ENCODE data around the gene XPO4.
"Not testable (repeated sequence)": the region's sequence is repeated elsewhere in the genome, so short reads cannot be mapped to it uniquely, and the experiment has no call there.

The XPO4 gene

GRCh38 chr13:20902438-20903163 is at the start of gene XPO4:
XPO4 (minus strand) TSS chr13:20902746; CDS start chr13:20902738, 8 bp downstream.
- Histone ChIP-seq H3K9me3 (ENCODE audit: control insufficient read depth, insufficient read depth, low read length) (no peaks in the 10 kb centered on the region), H3K36me3 (ENCODE audit: insufficient read depth, low read length) (no peaks in the 10 kb centered on the region), H3K9ac (ENCODE audit: low read depth, low read length) (peak within 1 kb of the TSS; percentile 67), H3K4me1 (ENCODE audit: insufficient read depth, low read length) (no peaks in the 10 kb centered on the region)

GRCh38 chr13:20948001-20948400 is 45.5 kb upstream of the XPO4 start:
- not testable (repeated sequence) for H3K9ac ChIP-seq (ENCODE audit: low read depth, low read length); H3K36me3 ChIP-seq (ENCODE audit: insufficient read depth, low read length); H3K4me1 ChIP-seq (ENCODE audit: insufficient read depth, low read length); H3K9me3 ChIP-seq (ENCODE audit: control insufficient read depth, insufficient read depth, low read length)

GRCh38 chr13:20945952-20946383 is 43.4 kb upstream of the XPO4 start:
- H3K36me3 ChIP-seq (ENCODE audit: insufficient read depth, low read length), result no peaks in the 10 kb centered on the region
- 0 out of 2 replicates have a peak, but pooled peaks cover 3% of the 10 kb centered on the region for H3K4me1 ChIP-seq (ENCODE audit: insufficient read depth, low read length)
- H3K9ac ChIP-seq (ENCODE audit: low read depth, low read length), result peak overlapping the region; percentile 35; the same call in 1 of the 2 replicates
- H3K9me3 ChIP-seq (ENCODE audit: control insufficient read depth, insufficient read depth, low read length), result no peaks in the 10 kb centered on the region

GRCh38 chr13:20942938-20943559 is 40.5 kb upstream of the XPO4 start:
- H3K36me3 ChIP-seq (ENCODE audit: insufficient read depth, low read length), result no peaks in the 10 kb centered on the region
- H3K4me1 ChIP-seq (ENCODE audit: insufficient read depth, low read length), result peaks cover 15% of the 10 kb centered on the region; the same call in 1 of the 2 replicates
- no peaks in the 10 kb centered on the region for H3K9me3 ChIP-seq (ENCODE audit: control insufficient read depth, insufficient read depth, low read length)
- no peak overlapping the region for H3K9ac ChIP-seq (ENCODE audit: low read depth, low read length)

GRCh38 chr13:20940511-20940910 is 38.0 kb upstream of the XPO4 start:
- H3K9me3 ChIP-seq (ENCODE audit: control insufficient read depth, insufficient read depth, low read length); H3K9ac ChIP-seq (ENCODE audit: low read depth, low read length); H3K36me3 ChIP-seq (ENCODE audit: insufficient read depth, low read length): not testable (repeated sequence)
- H3K4me1 ChIP-seq (ENCODE audit: insufficient read depth, low read length), result peaks cover 15% of the 10 kb centered on the region; the same call in 1 of the 2 replicates

GRCh38 chr13:20940083-20940482 is 37.5 kb upstream of the XPO4 start:
- Histone ChIP-seq H3K4me1 (ENCODE audit: insufficient read depth, low read length) (peaks cover 15% of the 10 kb centered on the region; the same call in 1 of the 2 replicates), H3K9me3 (ENCODE audit: control insufficient read depth, insufficient read depth, low read length) (no peaks in the 10 kb centered on the region), H3K36me3 (ENCODE audit: insufficient read depth, low read length) (no peaks in the 10 kb centered on the region), H3K9ac (ENCODE audit: low read depth, low read length) (no peak overlapping the region)

- H3K9me3 ChIP-seq (ENCODE audit: control insufficient read depth, insufficient read depth, low read length), result no peaks in the 10 kb centered on the region
Measured at GRCh38 chr13:20939662-20940061, 37.1 kb upstream of the XPO4 start.

GRCh38 chr13:20938302-20938701 is 35.8 kb upstream of the XPO4 start:
- H3K9me3 ChIP-seq (ENCODE audit: control insufficient read depth, insufficient read depth, low read length), result no peaks in the 10 kb centered on the region
- H3K36me3 ChIP-seq (ENCODE audit: insufficient read depth, low read length), result no peaks in the 10 kb centered on the region
- H3K4me1 ChIP-seq (ENCODE audit: insufficient read depth, low read length), result peaks cover 14% of the 10 kb centered on the region; the same call in 1 of the 2 replicates
- no peak overlapping the region for H3K9ac ChIP-seq (ENCODE audit: low read depth, low read length)

More at GRCh38 chr13:20939662-20940061, 37.1 kb upstream of the XPO4 start:
- Histone ChIP-seq H3K4me1 (ENCODE audit: insufficient read depth, low read length) (peaks cover 15% of the 10 kb centered on the region; the same call in 1 of the 2 replicates), H3K9ac (ENCODE audit: low read depth, low read length) (no peak overlapping the region), H3K36me3 (ENCODE audit: insufficient read depth, low read length) (no peaks in the 10 kb centered on the region)

GRCh38 chr13:20927596-20928257 is 25.2 kb upstream of the XPO4 start:
- H3K9ac ChIP-seq (ENCODE audit: low read depth, low read length), result no peak overlapping the region
- no peaks in the 10 kb centered on the region for H3K9me3 ChIP-seq (ENCODE audit: control insufficient read depth, insufficient read depth, low read length)
- no peaks in the 10 kb centered on the region for H3K36me3 ChIP-seq (ENCODE audit: insufficient read depth, low read length)
- H3K4me1 ChIP-seq (ENCODE audit: insufficient read depth, low read length), result no peaks in the 10 kb centered on the region

GRCh38 chr13:20925395-20925790 is 22.8 kb upstream of the XPO4 start:
- not testable (repeated sequence) for H3K9me3 ChIP-seq (ENCODE audit: control insufficient read depth, insufficient read depth, low read length); H3K4me1 ChIP-seq (ENCODE audit: insufficient read depth, low read length); H3K36me3 ChIP-seq (ENCODE audit: insufficient read depth, low read length); H3K9ac ChIP-seq (ENCODE audit: low read depth, low read length)

GRCh38 chr13:20924758-20925394 is 22.3 kb upstream of the XPO4 start:
- H3K9me3 ChIP-seq (ENCODE audit: control insufficient read depth, insufficient read depth, low read length), result no peaks in the 10 kb centered on the region
- H3K36me3 ChIP-seq (ENCODE audit: insufficient read depth, low read length), result no peaks in the 10 kb centered on the region
- no peak overlapping the region for H3K9ac ChIP-seq (ENCODE audit: low read depth, low read length)
- H3K4me1 ChIP-seq (ENCODE audit: insufficient read depth, low read length), result no peaks in the 10 kb centered on the region

- Histone ChIP-seq H3K4me1 (ENCODE audit: insufficient read depth, low read length) (no peaks in the 10 kb centered on the region), H3K9me3 (ENCODE audit: control insufficient read depth, insufficient read depth, low read length) (no peaks in the 10 kb centered on the region), H3K36me3 (ENCODE audit: insufficient read depth, low read length) (no peaks in the 10 kb centered on the region), H3K9ac (ENCODE audit: low read depth, low read length) (no peak overlapping the region)
Measured at GRCh38 chr13:20923272-20923671, 20.7 kb upstream of the XPO4 start.

GRCh38 chr13:20921572-20921971 is 19.0 kb upstream of the XPO4 start:
- Histone ChIP-seq H3K9me3 (ENCODE audit: control insufficient read depth, insufficient read depth, low read length) (no peaks in the 10 kb centered on the region), H3K36me3 (ENCODE audit: insufficient read depth, low read length) (no peaks in the 10 kb centered on the region), H3K4me1 (ENCODE audit: insufficient read depth, low read length) (no peaks in the 10 kb centered on the region), H3K9ac (ENCODE audit: low read depth, low read length) (no peak overlapping the region)

- H3K9ac ChIP-seq (ENCODE audit: low read depth, low read length); H3K36me3 ChIP-seq (ENCODE audit: insufficient read depth, low read length); H3K9me3 ChIP-seq (ENCODE audit: control insufficient read depth, insufficient read depth, low read length); H3K4me1 ChIP-seq (ENCODE audit: insufficient read depth, low read length): not testable (repeated sequence)
Measured at GRCh38 chr13:20915676-20916075, 13.1 kb upstream of the XPO4 start.
